ENCODE results near the gene UNC5A. TPM values are rescaled to one million over a fixed set of nuclear protein-coding genes. Genes with fewer than 3 reads are reported as not detected.
A peak's percentile ranks its signal among the peaks of the same experiment; 100 is the strongest.

Gene UNC5A
- total RNA-seq, 3 donors from 2014 or later, result 0.07 to 0.16 TPM; not detected in 1

GRCh38 chr5:176843673-176844072 lies 33.3 kb downstream of the UNC5A start:
- intact Hi-C loops (cut with DNase I, micrococcal nuclease), result no loop called here
- TF ChIP-seq CTCF (IDR thresholded peaks at IDR 0.05), result no peak
- Histone ChIP-seq H3K4me3 (no peak overlapping the region), H3K36me3 (ENCODE audit: low read depth) (no peaks in the 10 kb centered on the region), H3K9me3 (no peaks in the 10 kb centered on the region), H3K4me1 (ENCODE audit: low read depth) (no peaks in the 10 kb centered on the region)
- ATAC-seq (no peak), DNase-seq (no peak)

- intact Hi-C loops (cut with DNase I, micrococcal nuclease), result no loop called here
- Histone ChIP-seq H3K4me1 (ENCODE audit: low read depth) (no peaks in the 10 kb centered on the region), H3K4me3 (no peak overlapping the region), H3K9me3 (no peaks in the 10 kb centered on the region), H3K36me3 (ENCODE audit: low read depth) (no peaks in the 10 kb centered on the region)
- no peak for TF ChIP-seq CTCF (IDR thresholded peaks at IDR 0.05)
- no peak for ATAC-seq
- no peak for DNase-seq
Observed at GRCh38 chr5:176844281-176844680, 33.9 kb downstream of the UNC5A start.

GRCh38 chr5:176844706-176845391 lies 34.5 kb downstream of the UNC5A start:
- intact Hi-C loops (cut with DNase I, micrococcal nuclease), result no loop called here
- Histone ChIP-seq H3K36me3 (ENCODE audit: low read depth) (no peaks in the 10 kb centered on the region), H3K4me3 (no peak overlapping the region), H3K4me1 (ENCODE audit: low read depth) (no peaks in the 10 kb centered on the region), H3K9me3 (no peaks in the 10 kb centered on the region)
- no peak for TF ChIP-seq CTCF (IDR thresholded peaks at IDR 0.05)
- no peak for ATAC-seq
- DNase-seq, result no peak

GRCh38 chr5:176845392-176845713 lies 35.0 kb downstream of the UNC5A start:
- Histone ChIP-seq H3K4me3 (no peak overlapping the region), H3K4me1 (ENCODE audit: low read depth) (no peaks in the 10 kb centered on the region), H3K9me3 (no peaks in the 10 kb centered on the region), H3K36me3 (ENCODE audit: low read depth) (no peaks in the 10 kb centered on the region)
- intact Hi-C loops (cut with DNase I, micrococcal nuclease), result no loop called here
- ATAC-seq (no peak), DNase-seq (no peak)
- no peak for TF ChIP-seq CTCF (IDR thresholded peaks at IDR 0.05)

GRCh38 chr5:176846335-176847140 lies 36.2 kb downstream of the UNC5A start:
- ATAC-seq, result peak; percentile 36
- H3K4me1 ChIP-seq (ENCODE audit: low read depth), result no peaks in the 10 kb centered on the region
- no peak for TF ChIP-seq CTCF (IDR thresholded peaks at IDR 0.05)
- no peak for DNase-seq
- no peaks in the 10 kb centered on the region for H3K9me3 ChIP-seq
- H3K4me3 ChIP-seq, result no peak overlapping the region
- intact Hi-C loops (cut with DNase I, micrococcal nuclease), result no loop called here
- no peaks in the 10 kb centered on the region for H3K36me3 ChIP-seq (ENCODE audit: low read depth)
